Measurements from ENCODE around the gene PTPN9.
"Not testable (repeated sequence)": the region's sequence is repeated elsewhere in the genome, so short reads cannot be mapped to it uniquely, and the experiment has no call there.

The PTPN9 gene

DNA sequence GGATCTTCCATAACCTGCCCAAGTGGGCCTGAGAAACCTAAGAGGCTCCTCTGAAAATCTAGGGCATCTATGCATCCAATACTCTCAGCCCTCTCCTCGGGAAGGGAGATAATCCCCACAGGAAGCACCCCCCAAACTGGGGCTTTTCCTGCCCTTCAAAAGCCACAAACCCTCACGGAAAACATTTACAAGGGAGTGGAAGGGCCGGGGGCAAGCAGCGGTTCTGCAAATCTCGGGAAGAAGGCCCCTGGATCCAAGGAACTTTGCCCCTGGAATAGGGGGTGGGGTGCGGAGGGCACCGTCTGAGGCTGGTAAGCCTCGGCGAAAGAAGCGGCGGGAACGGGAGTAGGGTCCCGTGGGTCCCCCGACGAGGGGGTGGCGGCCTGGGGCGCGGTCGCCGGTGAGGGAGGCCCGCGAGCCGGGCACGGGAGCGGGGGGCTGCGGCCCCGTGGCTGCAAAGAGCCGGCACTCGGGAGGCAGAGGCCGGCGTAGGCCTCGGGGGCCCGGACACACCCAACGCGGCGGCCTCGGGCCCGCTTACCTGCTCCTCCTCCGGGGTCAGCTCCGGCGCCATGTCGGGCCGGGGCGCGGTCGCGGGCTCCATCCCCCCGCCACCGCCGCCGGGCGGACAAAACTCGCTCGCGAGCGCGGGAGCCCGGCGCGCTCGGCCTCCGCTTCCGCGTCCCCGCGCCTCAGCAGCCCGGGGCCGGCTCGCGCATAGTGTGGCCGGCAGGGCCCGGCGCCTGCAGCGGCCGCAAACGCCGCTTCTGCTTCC lies 755 bp downstream of the PTPN9 start:
- FAIRE-seq = no peak

DNA sequence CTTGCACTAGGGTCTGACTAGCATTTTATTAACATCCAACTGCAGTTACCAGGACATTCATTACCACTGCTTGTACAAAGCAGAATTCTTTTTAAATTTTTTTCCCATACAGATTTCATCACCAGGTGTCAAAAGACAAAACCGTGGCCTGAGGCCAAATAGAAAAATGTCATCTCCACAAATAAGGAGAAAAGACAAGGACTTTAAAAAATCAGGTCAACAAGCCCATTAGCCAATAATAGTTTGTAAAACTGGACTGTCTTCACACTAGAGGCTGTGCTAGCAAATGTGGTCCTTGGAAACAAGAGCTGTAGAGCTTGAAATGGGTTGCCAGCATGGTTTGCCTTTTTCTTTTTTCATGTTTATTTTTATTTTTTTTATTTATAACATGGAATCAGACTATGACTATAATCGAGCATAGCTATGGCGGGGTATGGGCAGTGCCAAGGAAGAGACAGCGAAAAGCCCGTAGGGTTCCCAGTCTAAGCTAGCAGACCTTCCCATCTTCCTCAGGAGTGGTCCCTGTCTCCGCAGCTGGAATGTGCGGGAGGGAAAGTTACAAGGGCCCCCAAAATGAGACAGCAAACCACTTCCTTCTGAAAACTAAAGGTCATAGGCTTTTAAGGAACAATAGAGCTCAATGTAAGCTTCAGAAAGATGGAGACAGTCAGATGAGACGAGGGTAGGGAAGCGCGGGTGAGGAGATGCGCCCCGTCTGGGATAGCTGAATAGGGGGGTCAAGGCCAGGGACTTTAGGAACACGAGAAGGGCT lies 1.5 kb downstream of the PTPN9 start:
- FAIRE-seq = no peak

DNA sequence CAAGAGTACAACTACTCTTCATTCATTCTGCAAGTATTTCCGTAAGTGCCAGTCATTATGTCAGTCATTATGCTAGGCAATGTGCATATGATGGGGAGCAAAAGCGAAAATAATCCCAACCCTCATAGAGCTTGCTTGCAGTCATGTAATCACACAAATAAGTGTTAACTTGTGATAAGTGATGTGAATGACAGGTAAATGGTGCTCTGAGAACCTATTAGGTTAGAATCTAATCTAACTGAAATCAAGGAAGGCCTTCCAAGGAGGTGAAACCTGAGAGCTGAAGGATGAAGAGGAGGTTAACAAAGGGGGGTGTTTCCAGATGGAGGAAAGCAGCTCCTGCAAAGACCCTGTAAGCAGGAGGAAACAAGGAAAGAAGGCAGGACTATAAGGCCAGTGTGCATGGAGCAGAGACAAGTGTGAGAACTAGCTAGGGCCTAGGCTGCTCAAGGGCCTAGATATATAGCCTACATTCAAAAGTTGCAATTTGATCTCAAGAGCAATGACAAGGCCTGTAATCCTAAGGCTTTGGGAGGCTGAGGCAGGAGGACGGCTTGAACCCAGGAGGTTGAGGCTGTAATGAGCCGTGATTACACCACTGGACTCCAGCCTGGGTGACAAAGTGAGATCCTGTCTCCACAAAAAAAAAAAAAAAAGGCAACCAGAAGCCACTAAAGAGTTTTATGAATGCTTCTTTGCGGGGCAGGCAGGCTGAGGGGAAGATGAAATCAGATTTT lies 5.3 kb downstream of the PTPN9 start:
- FAIRE-seq = no peak

DNA sequence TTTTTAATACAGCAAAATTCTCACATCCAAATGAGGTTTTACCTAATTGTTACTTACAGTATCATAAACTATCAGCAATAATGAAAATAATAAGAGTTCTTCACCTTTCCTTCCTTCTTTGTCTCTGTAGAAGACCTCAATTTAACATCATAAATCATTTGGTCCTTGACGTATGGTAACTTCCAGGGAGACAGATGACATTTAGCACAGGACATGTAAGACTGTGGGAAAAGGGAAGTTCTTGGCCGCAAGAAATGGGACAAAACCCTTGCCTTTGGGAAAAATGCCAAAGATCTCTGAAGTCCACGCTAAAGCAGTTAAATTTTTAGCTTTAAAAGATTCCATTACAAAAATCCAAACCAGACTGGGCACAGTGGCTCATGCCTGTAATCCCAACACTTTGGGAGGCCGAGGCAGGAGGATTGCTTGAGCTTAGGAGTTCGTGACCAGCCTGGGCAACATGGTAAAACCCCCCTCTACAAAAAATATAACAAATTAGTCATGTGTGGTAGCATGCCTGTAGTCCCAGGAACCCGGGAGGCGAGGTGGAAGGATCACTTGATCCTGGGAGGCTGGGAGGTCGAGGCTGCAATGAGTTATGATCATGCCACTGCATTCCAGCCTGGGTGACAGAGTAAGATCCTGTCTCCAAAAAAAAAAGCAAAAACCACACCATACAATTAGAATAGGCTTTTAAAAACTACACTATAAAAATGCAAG lies 8.8 kb downstream of the PTPN9 start:
- no peak for FAIRE-seq

DNA sequence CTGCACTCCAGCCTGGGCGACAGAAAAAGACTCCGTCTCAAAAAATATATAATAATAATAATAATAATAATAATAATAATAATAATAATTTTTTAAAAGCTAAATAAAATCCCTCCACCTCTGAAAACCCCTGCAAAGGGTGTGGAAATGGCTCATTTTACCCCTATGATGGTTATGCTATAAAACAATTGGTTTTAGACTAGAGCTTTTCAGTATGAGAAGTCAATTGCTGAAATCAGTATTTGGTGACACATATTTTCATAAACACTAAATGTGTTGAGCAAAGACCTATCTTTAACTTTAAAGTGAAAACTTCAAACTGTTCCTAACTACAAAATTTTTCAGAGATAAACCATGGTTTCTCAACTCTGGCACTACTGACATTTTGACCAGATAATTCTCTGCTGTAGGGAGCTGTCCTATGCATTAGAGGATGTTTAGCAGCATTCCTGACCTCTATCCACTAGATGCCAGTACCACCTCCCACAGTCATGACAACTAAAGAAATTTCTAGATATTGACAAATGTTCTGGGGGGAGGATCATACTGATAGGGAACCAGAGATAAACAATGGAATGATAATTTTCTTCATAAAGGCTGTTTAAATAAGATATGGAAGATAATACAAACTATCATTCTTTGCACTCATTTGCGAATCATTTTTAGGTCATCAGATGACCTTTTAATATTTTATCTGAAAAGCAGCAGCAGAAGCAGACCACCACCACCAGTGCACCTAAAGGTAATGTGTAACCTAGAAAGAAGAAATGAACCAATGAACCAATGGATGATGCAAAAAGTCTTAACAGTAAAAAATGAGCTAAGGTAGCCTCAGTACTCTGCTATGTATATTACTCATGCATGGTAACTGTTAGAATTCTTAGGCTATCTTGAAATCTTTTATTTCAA lies 13.8 kb downstream of the PTPN9 start:
- no peak for FAIRE-seq

DNA sequence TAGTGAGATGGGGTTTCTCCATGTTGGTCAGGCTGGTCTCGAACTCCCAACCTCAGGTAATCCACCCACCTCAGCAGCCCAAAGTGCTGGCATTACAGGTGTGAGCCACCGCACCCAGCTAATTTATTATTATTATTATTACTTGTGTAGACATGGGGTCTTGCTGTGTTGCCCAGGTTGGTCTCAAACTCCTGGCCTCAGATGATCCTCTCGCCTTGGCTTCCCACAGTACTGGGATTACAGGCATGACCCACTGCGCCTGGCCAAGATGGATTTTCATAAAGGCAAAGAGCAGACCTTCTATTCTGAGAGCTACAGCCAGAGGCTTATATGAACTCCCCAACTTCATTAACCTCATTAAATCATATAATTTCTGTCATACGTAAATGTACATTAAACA lies 17.2 kb downstream of the PTPN9 start:
- no peak for FAIRE-seq

DNA sequence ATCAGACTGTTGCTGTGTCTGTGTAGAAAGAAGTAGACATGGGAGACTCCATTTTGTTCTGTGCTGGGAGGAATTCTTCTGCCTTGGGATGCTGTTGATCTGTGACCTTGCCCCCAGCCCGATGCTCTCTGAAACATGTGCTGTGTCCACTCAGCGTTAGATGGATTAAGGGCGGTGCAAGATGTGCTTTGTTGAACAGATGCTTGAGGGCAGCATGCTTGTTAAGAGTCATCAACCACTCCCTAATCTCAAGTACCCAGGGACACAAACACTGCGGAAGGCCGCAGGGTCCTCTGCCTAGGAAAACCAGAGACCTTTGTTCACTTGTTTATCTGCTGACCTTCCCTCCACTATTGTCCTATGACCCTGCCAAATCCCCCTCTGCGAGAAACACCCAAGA lies 19.8 kb downstream of the PTPN9 start:
- FAIRE-seq = not testable (repeated sequence)

DNA sequence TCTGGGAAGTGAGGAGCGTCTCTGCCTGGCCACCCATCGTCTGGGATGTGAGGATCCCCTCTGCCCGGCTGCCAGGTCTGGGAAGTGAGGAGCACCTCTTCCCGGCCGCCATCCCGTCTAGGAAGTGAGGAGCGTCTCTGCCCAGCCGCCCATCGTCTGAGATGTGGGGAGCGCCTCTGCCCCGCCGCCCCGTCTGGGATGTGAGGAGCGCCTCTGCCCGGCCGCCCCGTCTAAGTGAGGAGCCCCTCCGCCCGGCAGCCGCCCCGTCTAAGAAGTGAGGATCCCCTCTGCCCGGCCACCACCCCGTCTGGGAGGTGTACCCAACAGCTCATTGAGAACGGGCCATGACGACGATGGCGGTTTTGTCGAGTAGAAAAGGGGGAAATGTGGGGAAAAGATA lies 20.2 kb downstream of the PTPN9 start:
- not testable (repeated sequence) for FAIRE-seq

DNA sequence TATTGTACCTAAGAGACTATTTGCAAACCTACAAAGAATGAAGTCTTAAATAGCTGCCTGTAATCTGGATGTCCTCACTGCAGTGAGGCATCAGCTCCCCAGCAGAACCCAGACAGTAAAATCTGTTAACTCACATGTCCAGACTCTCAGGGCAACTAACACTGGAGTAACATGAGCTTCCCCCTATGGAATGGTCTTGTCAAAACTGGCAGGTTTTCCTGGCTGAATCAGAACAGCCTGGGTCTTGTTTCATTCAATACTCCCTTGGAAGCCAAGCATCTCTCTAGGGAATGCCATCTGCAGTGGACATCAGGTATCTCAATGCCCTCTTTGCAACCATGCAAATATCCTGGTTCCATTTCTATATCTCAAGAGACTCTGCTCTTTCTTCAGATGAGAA lies 24.4 kb downstream of the PTPN9 start:
- FAIRE-seq = no peak

DNA sequence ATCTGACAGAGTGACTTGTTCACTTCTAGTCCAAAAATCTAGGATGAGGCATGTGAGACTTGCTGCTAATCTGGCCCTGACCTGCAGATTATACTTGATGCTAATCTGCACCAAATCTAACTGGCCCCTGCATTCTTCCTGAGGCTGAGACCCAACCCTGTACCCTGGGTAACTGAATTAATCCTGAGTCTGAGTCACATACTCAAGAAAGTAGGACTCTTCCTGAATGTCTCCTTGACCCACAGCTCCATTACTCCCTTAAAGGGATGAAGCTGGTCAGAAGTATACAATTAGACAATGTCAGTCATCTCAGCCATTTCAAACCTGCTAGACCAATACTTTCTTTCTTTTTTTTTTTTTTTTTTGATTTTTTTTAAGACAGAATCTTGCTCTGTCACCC lies 25.5 kb downstream of the PTPN9 start:
- no peak for FAIRE-seq

DNA sequence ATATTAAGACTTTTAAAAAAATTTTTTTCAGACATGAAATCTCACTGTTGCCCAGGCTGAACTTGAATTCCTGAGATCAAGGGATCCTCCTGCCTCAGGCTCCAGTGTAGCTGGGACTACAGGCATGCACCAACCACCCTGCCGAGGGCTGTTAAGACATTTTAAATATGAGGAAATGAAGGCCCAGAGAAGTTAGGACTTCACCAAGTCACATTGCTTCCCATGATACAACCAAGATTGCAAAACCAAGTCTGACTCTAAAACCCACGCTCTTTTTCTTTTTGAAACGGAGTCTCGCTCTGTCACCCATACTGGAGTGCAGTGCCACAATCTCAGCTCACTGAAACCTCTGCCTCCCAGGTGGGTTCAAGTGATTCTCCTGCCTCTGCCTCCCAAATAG lies 28.0 kb downstream of the PTPN9 start:
- FAIRE-seq = no peak

DNA sequence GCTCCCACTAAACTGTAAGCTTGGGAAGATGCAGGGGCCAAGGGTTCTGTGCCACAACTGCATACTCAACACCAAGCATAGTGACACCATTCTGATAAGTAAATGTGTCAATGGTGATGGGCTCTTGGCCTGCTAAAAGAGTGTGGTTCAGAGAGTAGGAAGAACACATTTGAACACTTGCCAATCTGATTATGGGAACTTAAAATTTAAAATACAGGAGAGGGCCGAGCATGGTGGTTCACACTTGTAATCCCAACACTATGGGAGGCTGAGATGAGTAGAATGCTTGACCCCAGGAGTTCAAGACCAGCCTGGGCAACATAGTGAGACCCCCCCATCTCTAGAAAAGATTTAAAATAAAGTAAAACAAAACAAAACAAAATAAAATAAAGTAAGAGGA lies 34.1 kb downstream of the PTPN9 start:
- FAIRE-seq = no peak

DNA sequence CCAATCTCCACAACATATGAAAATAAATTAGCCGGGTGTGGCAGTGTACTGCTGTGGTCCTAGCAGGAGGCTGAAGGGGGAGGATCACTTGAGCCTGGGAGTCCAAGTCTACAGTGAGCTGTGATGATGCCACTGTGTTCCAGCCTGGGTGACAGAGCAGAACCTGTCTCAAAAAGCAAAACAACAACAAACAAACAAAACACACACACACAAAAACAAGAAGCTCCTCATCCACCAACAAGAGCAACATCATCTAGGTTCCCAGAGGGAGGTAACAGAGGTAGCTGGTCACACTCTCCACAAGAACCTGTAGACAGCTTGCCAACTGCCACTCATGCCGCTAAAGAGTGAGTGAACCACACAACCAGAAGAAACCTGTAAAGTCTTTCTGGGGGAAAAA lies 34.8 kb downstream of the PTPN9 start:
- no peak for FAIRE-seq

DNA sequence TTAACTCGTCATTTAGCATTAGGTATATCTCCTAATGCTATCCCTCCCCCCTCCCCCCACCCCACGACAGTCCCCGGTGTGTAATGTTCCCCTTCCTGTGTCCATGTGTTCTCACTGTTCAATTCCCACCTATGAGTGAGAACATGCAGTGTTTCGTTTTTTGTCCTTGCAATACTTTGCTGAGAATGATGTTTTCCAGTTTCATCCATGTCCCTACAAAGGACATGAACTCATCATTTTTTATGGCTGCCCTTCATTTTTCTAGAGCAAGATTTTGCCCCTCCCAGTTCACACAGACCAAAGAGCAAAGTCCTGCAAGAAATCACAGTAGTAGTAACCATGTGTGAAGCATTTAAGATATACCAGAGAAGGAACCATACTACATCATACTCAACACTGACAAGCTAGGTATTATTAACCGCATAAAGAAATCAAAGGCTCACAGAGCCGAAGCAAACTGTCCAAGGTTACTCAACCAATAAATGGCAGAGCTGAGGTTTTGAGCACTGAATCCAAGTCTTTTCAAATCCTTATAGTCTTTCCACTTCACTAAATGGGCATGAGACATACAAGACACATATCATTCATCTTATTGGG lies 36.1 kb downstream of the PTPN9 start:
- FAIRE-seq = not testable (repeated sequence)

DNA sequence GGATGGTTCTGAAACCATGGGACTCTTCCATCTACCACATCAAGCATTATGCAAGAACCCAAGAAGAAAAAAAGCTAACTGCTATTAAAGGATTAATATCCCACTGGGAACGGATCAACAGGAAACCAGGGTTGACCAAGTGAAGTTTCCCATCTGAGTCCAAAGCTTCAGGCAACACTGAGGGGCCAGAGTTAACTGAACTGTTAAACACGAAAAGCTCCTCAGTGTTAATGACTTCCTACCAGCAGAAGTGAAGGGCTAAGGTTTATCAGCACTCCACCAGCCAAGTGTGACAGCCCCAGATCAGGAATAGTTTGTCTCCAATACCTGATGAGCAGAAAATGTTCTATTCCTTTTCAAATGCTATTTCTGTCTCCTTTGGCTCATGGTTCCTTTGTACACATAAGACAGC lies 36.7 kb downstream of the PTPN9 start:
- no peak for FAIRE-seq

DNA sequence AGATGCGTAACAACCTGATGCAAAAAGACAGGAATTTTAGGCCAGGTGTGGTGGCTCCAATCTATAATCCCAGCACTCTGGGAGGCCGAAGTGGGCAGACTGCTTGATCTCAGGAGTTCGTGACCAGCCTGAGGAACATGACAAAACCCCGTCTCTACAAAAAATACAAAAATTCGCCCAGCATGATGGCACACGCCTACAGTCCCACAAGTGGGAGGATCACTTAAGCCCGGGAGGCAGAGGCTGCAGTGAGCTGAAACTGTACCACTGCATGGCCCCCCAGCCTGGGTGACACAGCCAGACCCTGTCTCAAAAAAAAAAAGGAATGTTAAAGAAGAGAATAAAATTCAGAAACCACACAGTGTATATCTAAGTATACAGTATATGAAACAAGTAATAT lies 40.7 kb downstream of the PTPN9 start:
- FAIRE-seq = no peak

DNA sequence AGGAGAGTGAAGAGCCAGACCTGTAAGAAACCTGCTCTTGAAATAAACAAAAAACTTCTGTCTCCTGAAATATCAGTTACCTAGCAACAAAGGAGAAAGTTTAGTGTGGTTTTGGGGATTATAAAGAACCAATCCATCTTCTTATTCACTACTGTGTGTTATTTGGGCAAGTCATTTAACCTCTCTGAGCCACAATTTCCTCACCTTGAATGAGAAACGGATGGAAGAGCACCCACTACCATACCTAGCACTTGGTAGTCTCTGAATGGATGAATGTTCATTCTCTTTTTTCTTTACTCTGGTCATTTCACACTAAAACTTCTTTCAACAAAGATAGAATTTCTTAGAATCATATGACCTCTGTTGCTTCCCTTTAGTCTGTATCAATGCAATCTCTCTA lies 45.2 kb downstream of the PTPN9 start:
- no peak for FAIRE-seq

DNA sequence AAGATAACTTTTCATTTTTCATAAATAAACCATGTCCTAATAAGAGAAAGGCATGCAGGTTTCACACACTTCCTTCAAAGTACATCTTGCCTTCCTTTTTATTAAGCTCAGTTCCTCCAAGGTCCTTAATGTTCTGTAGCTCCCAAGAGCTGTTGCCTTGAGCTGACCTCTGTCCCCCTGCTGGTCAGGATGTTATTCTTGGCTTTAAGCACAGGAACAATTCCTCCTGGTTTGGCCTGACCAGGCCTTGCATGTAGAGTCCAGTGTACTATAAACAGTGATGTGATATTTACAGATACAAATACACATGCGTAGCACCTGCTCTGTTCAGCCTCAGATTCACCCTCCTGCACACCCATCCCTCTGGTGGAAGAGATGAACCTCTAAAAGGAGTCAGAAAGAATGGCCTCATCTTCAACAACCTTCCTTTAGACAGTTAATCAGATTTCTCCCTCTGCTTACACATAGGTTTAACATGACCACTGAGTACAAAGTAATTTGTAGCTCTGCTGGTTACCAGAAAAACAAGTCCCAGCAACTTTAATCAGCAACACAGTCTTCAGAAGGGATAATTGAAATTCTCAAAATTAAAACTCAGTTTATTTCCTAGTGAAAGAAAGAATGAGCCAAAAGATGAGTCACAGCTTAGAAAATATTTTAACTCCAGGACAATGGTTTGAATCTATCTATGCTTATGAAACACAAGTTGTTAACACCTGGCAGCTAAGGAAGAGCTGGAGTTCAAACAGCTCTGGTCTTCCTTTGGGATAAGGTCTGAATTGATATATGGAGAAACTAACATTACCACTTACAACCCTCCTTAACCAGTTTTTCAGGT lies 46.5 kb downstream of the PTPN9 start:
- peak; percentile 17 for FAIRE-seq

DNA sequence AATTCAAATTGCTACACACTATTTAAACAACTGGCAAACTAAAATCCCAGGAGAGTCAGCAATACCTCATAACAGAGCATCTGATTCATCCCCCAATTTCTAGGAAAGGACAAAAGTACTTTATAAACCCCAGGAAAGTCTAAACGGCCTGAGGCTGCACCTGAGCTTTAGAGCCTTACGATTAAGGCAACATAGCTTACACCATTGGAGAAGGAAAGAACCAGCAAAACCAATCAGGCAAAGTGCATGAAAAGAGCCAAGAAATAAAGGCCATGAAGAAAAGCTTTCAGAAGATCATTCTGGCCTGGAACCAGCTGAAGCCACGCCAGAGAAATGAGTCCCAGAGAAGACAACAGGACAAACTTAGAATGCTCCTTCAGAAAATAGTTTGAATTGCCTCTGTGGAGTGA lies 48.1 kb downstream of the PTPN9 start:
- no peak for FAIRE-seq

DNA sequence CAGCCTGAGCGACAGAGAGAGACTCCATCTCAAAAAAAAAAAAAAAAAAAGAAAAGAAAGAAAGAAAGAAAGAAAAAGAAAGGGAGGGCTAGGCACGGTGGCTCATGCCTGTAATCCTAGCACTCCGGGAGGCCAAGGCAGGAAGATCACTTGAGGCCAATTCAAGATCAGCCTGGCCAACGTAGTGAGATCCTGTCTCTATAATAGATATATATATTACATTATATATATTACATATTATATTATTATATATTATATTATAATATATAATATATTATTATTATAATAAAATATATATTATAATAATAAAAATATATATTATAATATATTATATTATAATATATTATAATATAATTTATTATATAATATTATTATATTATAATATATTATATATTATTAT lies 48.9 kb downstream of the PTPN9 start:
- FAIRE-seq = no peak

DNA sequence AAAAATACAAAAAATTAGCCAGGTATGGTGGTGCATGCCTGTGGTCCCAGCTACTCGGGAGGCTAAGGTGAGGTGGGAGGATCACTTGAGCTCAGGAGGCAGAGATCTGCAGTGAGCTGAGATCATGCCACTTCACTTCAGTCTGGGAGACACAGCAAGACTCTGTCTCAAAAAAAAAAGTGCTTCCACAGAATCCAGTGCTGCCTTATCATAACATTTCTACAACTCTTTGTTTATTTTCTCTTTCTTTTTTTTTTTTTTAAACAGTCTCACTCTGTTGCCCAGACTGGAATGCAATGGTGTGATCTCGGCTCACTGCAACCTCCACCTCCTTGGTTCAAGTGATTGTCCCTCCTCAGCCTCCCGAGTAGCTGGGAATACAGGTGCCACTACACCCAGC lies 53.4 kb downstream of the PTPN9 start:
- FAIRE-seq = not testable (repeated sequence)

All from G401.6 (cell line).